GM21526 (cell line): ENCODE results near the gene SIGLEC10.

Source experiments
- ATAC-seq: cut with Tn5 transposase; IDR thresholded peaks from one replicate; pipeline ENCODE4 v1.9.1; 2021; ENCODE audit warnings: moderate library complexity; ENCODE audit not compliant: unreplicated experiment, low FRiP score

The SIGLEC10 gene

GRCh38 chr19:51366389-51367254 is 50.8 kb downstream of the SIGLEC10 start:
- peak; percentile 43 for ATAC-seq

- no peak for ATAC-seq
Measured at GRCh38 chr19:51365965-51366388, 51.5 kb downstream of the SIGLEC10 start, which contains the start of gene ETFB. Gene ETFB (minus strand): TSS chr19:51366388. CDS start chr19:51366326, 62 bp downstream.

DNA sequence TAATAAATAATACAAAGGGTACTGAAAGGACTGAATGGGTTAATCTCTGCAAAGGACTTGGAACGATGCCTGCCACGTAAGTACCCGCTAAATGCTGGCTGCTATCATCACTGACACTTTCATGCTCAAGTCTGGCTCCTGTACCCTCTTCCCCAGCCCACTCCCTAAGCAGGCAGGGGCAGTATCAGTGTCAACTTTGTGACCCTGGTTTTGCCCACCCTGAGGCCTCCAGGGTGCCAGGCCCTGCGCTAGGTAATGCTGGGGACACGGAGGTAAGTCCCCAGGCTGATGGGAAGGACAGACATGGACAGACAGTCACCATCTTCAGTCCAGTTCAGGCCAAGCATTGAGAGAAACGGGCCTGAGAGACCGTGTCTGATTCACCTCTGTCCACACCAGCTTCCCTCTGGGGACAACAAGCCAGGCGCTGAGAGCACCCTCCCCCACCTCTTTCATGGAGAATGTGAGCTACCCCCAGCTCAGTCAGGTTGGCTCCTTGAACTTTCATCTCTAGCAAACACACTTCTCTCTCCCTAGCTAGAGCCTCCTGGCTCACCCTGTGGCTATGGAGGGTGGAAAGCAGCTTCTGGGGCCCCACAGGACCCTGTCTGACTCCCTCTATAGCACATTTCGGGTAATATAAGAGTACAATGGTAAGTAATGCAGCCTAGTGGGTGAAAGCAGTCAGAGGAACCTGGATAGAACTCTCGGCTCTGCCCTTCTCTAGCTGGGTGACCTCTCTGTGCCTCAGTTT is 52.1 kb downstream of the SIGLEC10 start:
- no peak for ATAC-seq

- no peak for ATAC-seq
Measured at GRCh38 chr19:51364200-51365106, 53.0 kb downstream of the SIGLEC10 start.

- ATAC-seq: no peak
Measured at GRCh38 chr19:51361239-51361638, 56.2 kb downstream of the SIGLEC10 start.
